Endometrium (tissue), 2 donors: ENCODE results near the gene DLX4.

Experiments used
- FAIRE-seq: peaks from 2 replicates; lab custom pipeline; 2012; peaks lifted over from hg19 to GRCh38; lab: Jason Lieb, UNC
- donor health status: control.
- donor health status: control.

DLX4 gene

DNA sequence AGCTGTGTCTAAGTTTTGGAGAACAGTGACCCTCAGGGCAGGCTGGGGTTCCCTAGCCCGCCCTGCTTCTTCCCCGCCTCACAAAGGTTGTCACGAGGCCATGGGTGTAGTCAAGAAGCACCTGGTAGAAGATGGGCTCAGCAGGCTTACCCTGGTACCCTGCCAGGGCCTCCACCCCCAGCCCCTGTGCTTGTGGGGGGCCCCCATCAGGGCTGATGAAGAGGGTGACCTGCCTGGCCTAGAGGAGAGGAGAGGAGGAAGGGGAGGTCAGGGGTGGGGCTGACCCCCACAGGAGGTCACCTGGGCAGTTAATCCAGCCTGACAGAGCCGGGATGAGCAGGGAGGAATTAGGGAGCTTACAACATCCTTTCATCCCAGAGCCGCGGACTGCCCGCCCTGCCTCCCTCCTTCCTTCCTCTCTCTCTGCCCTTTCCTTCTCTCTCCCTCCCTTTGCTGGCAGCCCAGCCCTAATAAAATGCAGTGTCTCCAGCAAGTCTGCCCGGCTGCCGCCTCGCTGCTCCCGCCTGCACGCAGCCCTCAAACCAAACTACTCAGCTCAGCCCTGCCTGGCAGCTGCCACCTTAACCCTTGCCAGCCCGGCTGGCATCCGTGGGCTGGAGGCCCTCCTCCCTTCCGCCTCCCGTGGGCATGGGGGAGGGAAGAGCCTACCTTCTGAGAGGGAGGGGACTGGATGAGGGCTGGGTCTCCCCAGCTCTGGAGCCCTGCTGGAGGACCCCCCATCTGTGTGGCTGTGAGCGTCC is 18.9 kb downstream of the DLX4 start:
- no peak for FAIRE-seq

DNA sequence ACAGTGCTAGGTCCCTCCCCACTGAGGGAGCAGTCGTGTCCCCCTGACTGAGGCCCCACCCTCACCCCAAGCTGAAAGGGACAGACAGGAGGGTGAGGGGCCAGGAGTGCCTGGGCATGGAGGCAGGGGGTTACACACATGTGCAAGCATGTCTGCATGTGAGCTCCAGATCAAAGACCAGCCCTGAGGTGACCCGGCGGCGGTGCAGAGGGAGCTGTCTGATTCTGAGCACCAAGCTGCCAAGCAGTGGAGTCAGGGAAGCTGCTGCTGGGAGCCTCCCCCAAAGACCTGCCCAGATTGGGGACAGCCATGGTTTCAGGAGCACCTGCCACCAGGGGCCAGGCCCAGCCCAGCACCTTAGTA is 20.5 kb downstream of the DLX4 start:
- no peak for FAIRE-seq

DNA sequence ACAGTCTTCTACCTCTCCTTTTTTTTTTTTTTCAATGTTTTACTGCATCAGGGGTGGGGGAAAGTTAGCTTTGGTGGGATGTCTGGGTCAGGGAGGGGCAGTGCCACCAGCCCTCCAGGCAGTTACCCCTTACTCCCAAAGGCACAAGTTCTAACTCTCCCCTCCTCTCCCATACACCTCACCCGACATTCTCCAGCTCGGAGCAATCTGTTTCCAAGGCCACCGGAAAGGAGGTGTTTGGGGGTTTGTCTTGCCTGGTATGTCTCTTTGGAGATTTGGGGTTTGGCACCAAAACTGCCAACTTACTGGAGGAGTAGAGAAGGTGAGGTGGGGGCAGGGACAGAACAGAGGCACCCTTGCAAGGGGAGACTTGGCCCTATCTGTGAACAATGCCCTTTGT is 21.3 kb downstream of the DLX4 start:
- no peak for FAIRE-seq

DNA sequence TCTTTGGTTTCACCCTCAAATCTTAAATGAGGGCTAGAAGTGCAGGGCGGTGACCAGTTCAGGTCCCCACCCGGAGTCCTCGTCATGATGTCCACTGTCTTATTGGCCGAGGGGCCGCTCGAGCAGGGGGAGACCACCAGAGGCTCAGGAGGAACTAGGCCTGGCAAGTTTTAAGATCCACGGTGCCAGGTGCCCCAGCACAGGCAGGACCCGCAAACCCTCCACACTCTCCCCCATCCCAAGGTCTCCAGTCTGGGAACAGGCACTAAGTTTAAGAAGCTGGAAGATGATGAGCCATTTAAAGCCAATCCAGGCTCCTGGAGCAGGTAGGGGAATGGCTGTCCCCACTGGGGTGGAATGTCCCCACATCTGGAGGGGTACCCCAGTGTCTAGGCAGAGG is 21.9 kb downstream of the DLX4 start:
- no peak for FAIRE-seq

DNA sequence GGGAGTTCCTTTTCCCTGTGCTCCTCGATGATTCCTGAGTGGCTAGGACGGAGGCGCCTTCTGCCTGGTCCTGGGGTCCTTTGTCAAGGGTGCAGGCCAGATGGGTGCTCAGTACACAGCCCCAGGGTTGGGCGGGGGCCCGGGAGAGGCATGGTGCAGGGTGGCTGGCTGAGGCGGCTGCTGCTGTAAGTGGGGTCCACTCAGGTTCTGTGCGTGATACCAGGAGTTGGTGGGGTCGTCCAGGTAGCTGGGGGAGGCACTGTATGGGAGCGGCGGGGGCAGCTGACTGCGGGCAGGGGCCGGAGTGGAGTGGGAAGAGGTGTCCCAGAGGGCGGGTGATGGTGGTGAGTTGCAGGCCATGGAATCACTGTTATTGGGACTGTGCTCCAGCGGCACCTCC is 22.4 kb downstream of the DLX4 start:
- no peak for FAIRE-seq

DNA sequence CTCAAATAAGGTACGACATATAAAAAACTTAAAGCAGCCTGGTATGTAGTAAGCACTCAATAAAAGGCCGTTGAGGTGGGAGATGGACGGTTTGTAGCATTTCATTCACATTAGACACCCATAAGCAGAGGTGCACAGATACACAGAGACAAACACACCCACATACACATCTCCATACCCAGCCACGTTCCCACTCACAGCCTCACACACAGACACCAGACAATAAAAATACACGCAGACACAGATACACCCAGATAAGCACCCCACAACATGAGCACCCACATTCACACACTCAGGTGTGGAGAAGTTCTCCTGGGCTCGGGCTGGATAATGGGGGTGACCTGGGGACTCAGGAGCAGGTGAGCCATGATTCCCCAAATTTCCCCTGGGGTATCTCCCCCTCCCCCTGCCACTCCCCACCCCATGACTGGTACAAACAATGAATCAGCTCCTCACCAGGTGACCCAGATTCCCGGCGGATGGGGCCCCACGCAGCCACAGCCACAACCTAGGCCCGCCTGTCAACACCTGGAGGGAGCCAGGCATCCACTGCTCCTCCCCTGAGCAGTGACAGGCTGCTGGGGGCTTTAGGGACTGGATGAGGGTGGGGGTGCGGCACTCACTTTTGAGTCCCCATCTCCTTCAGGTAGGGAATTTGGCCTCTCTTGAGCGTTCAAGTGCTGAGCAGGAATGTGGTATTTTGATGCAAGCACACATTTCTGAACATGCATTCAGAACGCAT is 23.4 kb downstream of the DLX4 start:
- FAIRE-seq, result no peak

DNA sequence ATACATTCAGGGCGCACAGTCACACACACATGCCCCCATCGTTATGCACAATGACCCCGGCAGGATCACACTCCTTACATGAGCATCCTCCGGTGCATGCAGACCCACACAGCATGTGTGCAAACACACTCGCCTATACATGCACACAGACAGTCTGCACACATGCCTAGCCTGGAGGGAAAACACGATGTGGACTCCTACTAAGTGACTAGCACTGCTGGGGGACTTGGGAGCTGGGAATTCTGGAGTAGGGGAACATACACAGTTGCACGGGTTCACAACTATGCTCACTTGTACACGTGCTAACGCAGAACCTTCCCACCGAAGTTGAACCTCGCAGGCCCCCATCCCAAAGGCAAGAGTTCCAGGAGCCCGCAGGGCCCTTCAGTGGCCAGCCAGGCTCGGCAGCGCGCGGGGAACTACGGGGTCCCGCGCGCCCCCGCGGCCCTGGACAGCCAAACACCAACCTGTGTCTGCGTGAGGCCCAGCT is 24.0 kb downstream of the DLX4 start:
- no peak for FAIRE-seq

DNA sequence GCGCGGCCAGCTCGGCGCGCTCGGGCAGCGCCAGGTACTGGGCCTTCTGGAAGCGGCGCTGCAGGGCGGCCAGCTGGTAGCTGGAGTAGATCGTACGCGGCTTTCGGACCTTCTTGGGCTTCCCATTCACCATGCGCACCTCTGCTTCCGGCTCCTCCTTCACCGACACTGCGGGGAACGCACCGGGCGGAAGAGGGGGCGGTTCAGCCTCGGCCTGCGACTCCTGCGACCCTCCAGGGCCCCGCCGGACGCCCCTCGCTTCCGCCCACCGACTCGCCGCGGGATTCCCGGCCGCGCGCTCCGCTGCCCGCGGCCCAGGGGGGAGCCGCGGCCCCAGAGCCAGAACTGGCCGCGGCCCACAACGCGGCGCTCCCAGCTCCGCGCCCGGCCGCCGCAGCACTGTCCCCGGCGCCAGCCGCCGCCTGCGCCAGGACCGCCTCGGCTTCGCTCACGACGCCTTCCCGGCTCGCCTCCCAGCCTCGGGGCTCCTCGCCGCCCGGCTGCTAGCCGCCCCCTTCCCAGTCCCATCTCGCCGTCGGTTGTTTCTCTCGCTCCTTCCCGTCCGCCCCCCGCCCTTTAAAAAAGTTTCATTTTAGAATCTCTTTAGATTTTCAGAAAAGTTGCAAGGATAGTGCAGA is 24.6 kb downstream of the DLX4 start:
- no peak for FAIRE-seq

DNA sequence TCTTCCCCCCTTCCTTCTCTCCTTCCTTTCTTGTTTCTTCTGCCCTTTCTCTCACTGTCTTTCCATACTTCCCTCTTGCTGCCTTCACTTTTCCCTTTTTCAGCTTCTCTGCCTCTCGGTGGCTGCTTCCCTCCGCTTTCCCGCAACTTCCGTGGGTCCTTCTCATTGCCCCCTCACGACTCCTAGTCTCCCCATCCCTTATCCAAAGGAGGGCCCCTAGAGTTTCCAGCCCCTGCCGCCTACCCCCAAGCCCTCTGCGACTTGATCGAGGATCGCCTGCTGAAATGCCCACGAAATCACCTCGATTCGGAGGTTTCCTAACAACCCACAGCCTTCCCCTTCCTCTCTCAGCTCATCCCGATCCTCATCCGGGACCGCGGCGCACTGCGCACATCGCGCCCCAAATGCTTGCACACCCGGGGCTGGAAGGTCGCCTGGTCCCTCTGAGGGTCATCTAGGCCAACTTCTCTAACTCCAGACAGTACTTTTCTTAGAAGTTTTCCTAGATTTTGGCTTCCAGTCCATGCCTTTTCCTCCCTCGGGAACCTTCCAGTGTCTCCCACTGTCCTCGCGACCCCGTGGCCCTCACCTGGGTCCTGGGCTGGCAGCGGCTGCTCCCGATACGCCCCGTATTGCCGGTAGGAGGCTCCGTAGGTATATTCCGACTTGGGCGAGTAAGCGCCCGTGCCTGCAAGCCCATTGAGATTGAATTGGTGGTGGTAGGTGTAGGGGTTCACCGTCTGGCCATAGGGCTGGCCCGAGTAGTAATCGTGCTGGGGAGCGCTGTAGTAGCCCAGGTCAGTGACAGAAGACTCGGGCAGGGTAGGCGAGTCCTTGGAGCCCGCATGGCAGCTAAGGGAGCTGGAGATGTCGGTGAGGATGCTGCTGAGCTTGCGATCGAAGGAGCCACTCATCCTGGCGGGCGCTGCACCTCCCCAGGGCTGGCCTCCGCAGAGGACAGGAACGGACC is 25.4 kb downstream of the DLX4 start:
- FAIRE-seq, result no peak

DNA sequence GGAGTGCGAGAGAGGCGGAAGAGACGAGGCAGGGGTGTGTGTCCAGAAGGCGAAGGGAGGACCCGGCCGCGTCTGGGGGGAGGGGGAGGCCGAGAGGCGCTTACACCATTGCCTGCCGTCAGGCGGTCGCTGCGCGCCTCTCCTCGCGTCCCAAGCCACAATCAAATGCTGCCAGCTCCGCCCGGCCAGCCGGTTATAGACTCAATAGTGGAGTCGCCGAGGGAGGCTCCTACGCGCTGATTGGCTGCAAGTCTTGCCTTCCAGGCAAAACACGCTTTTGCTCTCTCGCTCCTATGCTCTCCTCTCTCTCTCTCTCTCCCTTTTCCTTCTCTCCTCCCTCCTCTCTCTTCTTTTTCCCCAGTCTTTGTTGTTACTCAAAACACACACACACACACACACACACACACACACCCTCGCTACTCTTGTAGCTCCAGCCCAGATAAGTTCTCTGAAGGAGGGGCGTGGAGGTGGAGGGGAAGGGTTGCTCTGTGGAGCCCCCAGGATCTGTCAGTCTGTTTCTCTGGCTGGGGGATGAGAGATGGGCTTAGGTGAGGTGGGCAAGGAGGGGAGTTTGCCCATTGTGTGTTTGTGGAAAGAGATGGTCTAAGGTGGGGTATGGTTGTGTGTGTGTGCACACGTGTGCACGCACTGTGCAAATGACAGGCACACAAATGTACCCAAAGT is 26.2 kb downstream of the DLX4 start, which contains the start of gene DLX3:
DLX3 (minus strand) TSS at position 170 of the 684 bp plus-strand sequence. CDS start 226 bp downstream, outside the sequence.
- no peak for FAIRE-seq

DNA sequence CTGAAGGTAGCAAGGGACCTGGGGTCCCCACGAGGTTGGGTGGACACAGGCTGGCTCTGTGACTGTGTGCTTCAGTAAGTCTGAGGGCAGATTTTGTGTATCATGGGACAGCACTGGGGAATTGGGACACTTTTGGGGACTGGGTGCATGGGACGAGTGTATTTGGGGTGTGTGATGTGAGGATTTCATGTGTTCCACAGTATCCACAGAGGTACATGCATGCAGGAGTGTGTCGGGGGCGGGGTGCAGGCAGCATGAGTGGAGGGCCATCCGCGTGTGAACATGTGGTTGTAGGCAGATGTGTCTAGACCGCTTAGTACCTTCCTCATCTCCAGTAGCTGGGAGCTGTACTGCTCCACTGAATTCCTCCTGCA is 27.1 kb downstream of the DLX4 start:
- FAIRE-seq, result no peak

DNA sequence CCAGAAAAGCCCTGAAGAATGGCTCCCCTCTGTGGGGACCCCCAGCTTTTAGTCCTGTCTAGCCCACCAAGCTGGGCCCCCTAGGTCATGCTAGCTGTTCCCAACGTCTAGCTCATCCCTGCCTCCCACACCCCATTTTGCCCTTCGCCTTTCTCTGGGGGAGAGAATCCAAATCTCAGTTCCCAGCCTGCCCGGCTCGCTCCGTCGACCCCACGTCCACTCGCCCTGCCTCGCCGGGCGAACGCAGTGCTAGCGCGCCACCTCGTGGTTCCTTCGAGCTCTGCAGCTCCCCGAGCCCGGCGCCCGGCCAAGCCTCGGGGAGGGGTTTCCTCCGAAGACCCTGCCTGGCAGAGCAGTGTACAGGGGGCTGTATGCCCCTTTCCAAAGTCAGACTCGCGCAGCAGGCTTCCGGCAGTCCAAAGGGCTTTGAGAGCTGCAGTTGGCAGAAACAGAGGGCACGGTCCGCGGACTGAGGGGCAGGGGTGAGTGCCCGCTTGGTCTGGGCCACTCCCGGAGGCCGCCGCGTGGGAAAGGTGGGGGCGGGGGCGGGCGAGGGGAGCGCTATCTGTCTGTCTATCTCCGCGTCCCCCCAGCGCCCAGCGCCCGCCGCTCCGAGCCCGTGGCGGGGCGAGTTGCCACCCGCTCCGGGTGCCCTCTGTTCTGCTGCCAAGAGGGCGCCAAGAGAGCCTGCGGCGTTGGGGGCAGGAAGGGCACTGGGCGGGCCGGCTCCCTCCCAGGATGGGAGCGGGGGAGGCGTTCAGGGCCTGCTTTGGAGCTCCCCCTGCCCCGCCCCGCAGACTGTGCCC is 27.7 kb downstream of the DLX4 start:
- FAIRE-seq, result no peak

DNA sequence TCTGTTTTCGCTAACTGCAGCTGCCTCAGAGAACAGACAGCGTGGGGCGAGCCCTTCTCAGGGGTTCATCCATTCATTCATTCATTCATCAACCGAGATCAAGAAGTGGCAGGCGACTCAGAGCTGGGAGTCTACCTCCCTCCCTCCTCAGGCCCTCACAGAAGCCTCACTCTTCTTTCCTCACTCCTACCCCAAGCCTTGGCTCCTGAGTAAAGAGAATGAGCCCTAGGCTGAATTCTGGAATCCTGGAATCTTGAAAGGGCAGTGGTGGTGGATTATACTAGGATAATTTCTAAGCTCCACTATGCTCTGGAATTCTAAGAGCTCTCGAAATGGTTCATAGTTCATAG is 28.3 kb downstream of the DLX4 start:
- FAIRE-seq, result no peak

DNA sequence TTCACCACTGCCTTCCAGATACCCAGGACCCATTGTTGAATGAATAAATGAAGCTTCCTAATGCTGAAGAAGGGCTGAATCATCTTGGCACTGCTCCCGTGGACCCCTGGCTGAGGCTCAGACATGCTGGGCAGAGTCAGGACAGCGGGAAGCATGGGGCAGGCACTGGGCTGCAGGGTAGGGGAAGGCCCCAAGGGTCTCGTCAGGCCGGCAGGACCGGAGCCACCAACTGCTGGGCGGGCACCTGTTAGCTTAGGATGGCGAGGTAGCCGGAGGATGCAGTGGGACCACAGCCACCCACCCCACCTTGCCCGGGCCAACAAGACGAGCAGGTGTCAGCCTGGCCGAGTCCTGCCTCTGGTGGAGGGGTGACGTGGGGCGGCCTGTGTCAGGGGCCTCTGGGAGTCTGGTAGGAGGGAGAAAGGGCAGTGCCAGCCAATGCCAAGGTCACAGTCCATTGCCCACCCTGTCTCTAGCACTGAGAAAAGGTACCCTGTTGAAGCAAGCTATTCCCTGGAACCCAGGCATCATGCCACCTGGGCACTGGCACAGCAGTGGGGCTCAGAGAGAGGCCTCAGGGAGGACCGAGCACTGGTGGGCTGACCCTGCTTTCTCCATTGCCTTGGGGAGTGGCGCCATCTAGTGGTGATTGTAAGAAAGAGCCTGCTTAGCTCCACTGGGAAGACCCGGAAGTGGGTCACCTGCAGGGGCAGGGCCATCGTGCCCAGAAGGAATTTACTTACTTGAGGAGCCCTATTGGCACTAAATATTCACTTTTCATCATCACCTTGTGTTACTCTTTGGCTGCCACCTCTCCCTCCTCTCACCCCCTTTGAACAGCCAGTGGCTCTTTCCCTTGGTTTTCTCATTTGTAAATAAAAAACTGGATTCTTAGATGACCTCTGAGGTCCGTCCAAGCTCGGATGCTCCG is 29.0 kb downstream of the DLX4 start:
- FAIRE-seq, result no peak

DNA sequence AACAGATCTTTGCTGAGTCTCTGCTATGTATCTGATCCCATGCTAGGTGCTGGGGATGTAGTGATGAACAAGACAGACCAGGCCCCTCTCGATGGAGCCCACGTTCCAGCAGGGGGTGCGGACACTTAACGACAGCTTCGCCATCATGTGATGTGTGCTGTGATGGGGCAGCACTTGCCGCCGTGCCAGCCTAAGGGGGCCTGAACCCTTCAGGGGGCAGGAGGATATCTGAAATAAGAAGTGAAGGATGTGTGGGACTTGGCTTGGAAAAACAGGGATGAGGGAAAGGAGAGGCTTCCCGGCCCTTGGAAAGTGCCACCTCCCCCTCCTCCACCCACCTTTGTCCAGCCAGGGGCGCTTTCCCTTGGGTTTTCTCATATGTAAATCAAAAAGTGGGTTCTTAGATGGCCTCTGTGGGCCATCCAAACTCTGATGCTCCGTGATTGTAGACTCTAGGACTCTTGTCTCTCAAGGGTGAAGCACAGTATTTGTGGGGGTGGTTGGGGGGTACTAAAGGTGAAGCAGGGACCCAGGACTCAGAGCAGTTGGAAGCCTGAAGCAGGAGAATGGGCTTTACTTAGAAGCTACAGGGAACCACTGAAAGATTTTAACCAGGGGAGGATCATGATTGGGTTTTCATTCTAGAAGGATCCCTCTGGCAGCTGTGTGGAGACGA is 30.0 kb downstream of the DLX4 start:
- FAIRE-seq, result no peak

DNA sequence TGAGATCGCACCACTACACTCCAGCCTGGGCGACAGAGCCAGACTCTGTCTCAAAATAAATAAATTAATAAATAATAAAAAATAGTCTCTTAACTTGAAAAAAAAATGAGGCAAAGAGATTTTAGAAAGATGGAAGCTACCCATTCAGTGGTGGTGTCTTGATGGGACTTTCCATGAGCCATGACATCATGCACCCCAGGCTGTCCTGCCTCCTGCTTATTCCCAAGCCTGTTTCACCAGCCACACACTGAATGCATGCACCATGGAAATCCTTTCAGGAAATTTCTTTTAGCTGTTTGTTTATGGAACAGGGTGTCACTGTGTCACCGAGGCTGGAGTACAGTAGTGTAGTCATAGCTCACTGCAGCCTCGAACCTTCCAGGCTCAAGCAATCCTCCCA is 34.9 kb downstream of the DLX4 start:
- FAIRE-seq, result no peak

DNA sequence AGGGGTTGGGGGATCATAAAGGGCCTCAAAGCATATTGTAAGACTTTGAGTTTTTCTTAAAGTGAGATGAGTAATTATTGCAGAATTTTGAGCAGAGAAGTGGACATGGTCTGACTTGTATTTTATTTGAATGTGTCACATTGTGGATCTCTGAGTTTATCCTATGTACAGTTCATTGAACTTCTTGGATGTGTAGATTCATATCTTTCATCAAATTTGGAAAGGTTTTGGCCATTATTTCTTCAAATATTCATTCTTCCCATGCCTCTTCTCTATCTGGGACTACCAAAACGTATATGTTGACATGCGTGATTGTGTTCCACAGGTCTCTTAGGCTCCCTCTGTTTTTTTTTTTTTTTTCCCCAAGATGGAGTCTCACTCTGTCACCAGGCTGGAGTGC is 40.3 kb downstream of the DLX4 start:
- FAIRE-seq, result no peak

DNA sequence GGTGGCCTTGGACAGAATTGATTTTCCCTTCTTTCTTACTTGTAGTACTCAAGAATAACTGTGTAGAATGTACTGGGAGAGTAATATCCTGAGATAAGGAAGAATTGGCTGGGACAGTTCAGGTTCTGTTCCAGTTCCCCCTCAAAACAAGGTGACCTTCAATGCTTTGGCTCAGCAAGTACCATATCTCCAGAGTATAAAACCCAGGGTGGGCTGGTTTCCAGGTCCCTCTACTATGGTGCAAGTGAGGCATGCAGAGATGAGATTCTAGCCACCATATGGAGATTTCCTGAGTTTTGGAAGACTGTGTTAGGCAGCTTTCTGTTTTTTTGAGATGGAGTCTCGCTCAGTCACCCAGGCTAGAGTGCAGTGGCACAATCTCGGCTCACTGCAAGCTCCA is 44.1 kb downstream of the DLX4 start:
- FAIRE-seq, result no peak
